Measurements from ENCODE around the gene ADGRE3. TPM values are rescaled to one million over a fixed set of nuclear protein-coding genes. Genes with fewer than 3 reads are reported as not detected.

ADGRE3 gene
- total RNA-seq, 1 donor from 2014 or later: not detected

- Histone ChIP-seq H3K9me3 (ENCODE audit: control insufficient read depth in 3 of 3, low read length in 3 of 3) (peaks cover 7 to 12% (median 8%) of the 10 kb centered on the region in 3 donors), H3K9ac (ENCODE audit: low read depth in 1 of 3, low read length in 3 of 3) (no peak overlapping the region), H3K4me3 (ENCODE audit: low read length in 3 of 3) (no peak overlapping the region), H3K36me3 (ENCODE audit: control insufficient read depth in 3 of 3, insufficient read depth in 3 of 3, low read length in 3 of 3) (no peaks in the 10 kb centered on the region), H3K27me3 (ENCODE audit: control insufficient read depth in 3 of 3, insufficient read depth in 3 of 3, low read length in 3 of 3) (peaks cover 3 to 16% (median 13%) of the 10 kb centered on the region in 3 donors), H3K4me1 (ENCODE audit: control insufficient read depth in 3 of 3, insufficient read depth in 3 of 3, low read length in 3 of 3) (no peaks in the 10 kb centered on the region), H3K27ac (ENCODE audit: low read depth, low read length) (no peak overlapping the region)
Observed at GRCh38 chr19:14672188-14672872, 2.3 kb downstream of the ADGRE3 start.

- no peak overlapping the region for H3K9ac ChIP-seq (ENCODE audit: low read depth in 1 of 3, low read length in 3 of 3)
- no peak overlapping the region for H3K4me3 ChIP-seq (ENCODE audit: low read length in 3 of 3)
- H3K4me1 ChIP-seq (ENCODE audit: control insufficient read depth in 3 of 3, insufficient read depth in 3 of 3, low read length in 3 of 3): no peaks in the 10 kb centered on the region
- peaks cover 7 to 12% (median 8%) of the 10 kb centered on the region in 3 donors for H3K9me3 ChIP-seq (ENCODE audit: control insufficient read depth in 3 of 3, low read length in 3 of 3)
- peaks cover 3 to 16% (median 10%) of the 10 kb centered on the region in 3 donors for H3K27me3 ChIP-seq (ENCODE audit: control insufficient read depth in 3 of 3, insufficient read depth in 3 of 3, low read length in 3 of 3)
- no peaks in the 10 kb centered on the region for H3K36me3 ChIP-seq (ENCODE audit: control insufficient read depth in 3 of 3, insufficient read depth in 3 of 3, low read length in 3 of 3)
- H3K27ac ChIP-seq (ENCODE audit: low read depth, low read length): no peak overlapping the region
Observed at GRCh38 chr19:14670408-14670807, 4.2 kb downstream of the ADGRE3 start.

GRCh38 chr19:14669940-14670339, 4.7 kb downstream of the ADGRE3 start:
- Histone ChIP-seq H3K4me1 (ENCODE audit: control insufficient read depth in 3 of 3, insufficient read depth in 3 of 3, low read length in 3 of 3) (no peaks in the 10 kb centered on the region), H3K9ac (ENCODE audit: low read depth in 1 of 3, low read length in 3 of 3) (no peak overlapping the region), H3K9me3 (ENCODE audit: control insufficient read depth in 3 of 3, low read length in 3 of 3) (peaks cover 7 to 12% (median 8%) of the 10 kb centered on the region in 3 donors), H3K27me3 (ENCODE audit: control insufficient read depth in 3 of 3, insufficient read depth in 3 of 3, low read length in 3 of 3) (peaks cover 3 to 15% (median 10%) of the 10 kb centered on the region in 3 donors), H3K27ac (ENCODE audit: low read depth, low read length) (no peak overlapping the region), H3K36me3 (ENCODE audit: control insufficient read depth in 3 of 3, insufficient read depth in 3 of 3, low read length in 3 of 3) (no peaks in the 10 kb centered on the region), H3K4me3 (ENCODE audit: low read length in 3 of 3) (no peak overlapping the region)

- Histone ChIP-seq H3K27me3 (ENCODE audit: control insufficient read depth in 3 of 3, insufficient read depth in 3 of 3, low read length in 3 of 3) (no peaks in the 10 kb centered on the region), H3K4me1 (ENCODE audit: control insufficient read depth in 3 of 3, insufficient read depth in 3 of 3, low read length in 3 of 3) (no peaks in the 10 kb centered on the region), H3K9ac (ENCODE audit: low read depth in 1 of 3, low read length in 3 of 3) (no peak overlapping the region), H3K9me3 (ENCODE audit: control insufficient read depth in 3 of 3, low read length in 3 of 3) (peaks cover 0 to 2% (median 0%) of the 10 kb centered on the region in 3 donors), H3K27ac (ENCODE audit: low read depth, low read length) (no peak overlapping the region), H3K36me3 (ENCODE audit: control insufficient read depth in 3 of 3, insufficient read depth in 3 of 3, low read length in 3 of 3) (no peaks in the 10 kb centered on the region), H3K4me3 (ENCODE audit: low read length in 3 of 3) (no peak overlapping the region)
Observed at GRCh38 chr19:14661372-14661924, 13.2 kb downstream of the ADGRE3 start.

- peaks cover 0 to 2% (median 0%) of the 10 kb centered on the region in 3 donors for H3K9me3 ChIP-seq (ENCODE audit: control insufficient read depth in 3 of 3, low read length in 3 of 3)
- H3K27me3 ChIP-seq (ENCODE audit: control insufficient read depth in 3 of 3, insufficient read depth in 3 of 3, low read length in 3 of 3): no peaks in the 10 kb centered on the region
- no peak overlapping the region for H3K9ac ChIP-seq (ENCODE audit: low read depth in 1 of 3, low read length in 3 of 3)
- H3K4me3 ChIP-seq (ENCODE audit: low read length in 3 of 3): no peak overlapping the region
- H3K27ac ChIP-seq (ENCODE audit: low read depth, low read length): no peak overlapping the region
- no peaks in the 10 kb centered on the region for H3K4me1 ChIP-seq (ENCODE audit: control insufficient read depth in 3 of 3, insufficient read depth in 3 of 3, low read length in 3 of 3)
- no peaks in the 10 kb centered on the region for H3K36me3 ChIP-seq (ENCODE audit: control insufficient read depth in 3 of 3, insufficient read depth in 3 of 3, low read length in 3 of 3)
Observed at GRCh38 chr19:14659874-14660489, 14.7 kb downstream of the ADGRE3 start.

- no peaks in the 10 kb centered on the region for H3K36me3 ChIP-seq (ENCODE audit: control insufficient read depth in 3 of 3, insufficient read depth in 3 of 3, low read length in 3 of 3)
- H3K27ac ChIP-seq (ENCODE audit: low read depth, low read length): no peak overlapping the region
- H3K4me1 ChIP-seq (ENCODE audit: control insufficient read depth in 3 of 3, insufficient read depth in 3 of 3, low read length in 3 of 3): no peaks in the 10 kb centered on the region
- no peaks in the 10 kb centered on the region for H3K27me3 ChIP-seq (ENCODE audit: control insufficient read depth in 3 of 3, insufficient read depth in 3 of 3, low read length in 3 of 3)
- H3K4me3 ChIP-seq (ENCODE audit: low read length in 3 of 3): no peak overlapping the region
- H3K9me3 ChIP-seq (ENCODE audit: control insufficient read depth in 3 of 3, low read length in 3 of 3): no peaks in the 10 kb centered on the region
- H3K9ac ChIP-seq (ENCODE audit: low read depth in 1 of 3, low read length in 3 of 3): no peak overlapping the region
Observed at GRCh38 chr19:14655726-14656125, 18.9 kb downstream of the ADGRE3 start.

GRCh38 chr19:14654786-14655560, 19.7 kb downstream of the ADGRE3 start:
- Histone ChIP-seq H3K9me3 (ENCODE audit: control insufficient read depth in 3 of 3, low read length in 3 of 3) (no peaks in the 10 kb centered on the region), H3K4me1 (ENCODE audit: control insufficient read depth in 3 of 3, insufficient read depth in 3 of 3, low read length in 3 of 3) (no peaks in the 10 kb centered on the region), H3K9ac (ENCODE audit: low read depth in 1 of 3, low read length in 3 of 3) (no peak overlapping the region), H3K4me3 (ENCODE audit: low read length in 3 of 3) (no peak overlapping the region), H3K27me3 (ENCODE audit: control insufficient read depth in 3 of 3, insufficient read depth in 3 of 3, low read length in 3 of 3) (no peaks in the 10 kb centered on the region), H3K27ac (ENCODE audit: low read depth, low read length) (no peak overlapping the region), H3K36me3 (ENCODE audit: control insufficient read depth in 3 of 3, insufficient read depth in 3 of 3, low read length in 3 of 3) (no peaks in the 10 kb centered on the region)

- H3K27me3 ChIP-seq (ENCODE audit: control insufficient read depth in 3 of 3, insufficient read depth in 3 of 3, low read length in 3 of 3): no peaks in the 10 kb centered on the region
- no peaks in the 10 kb centered on the region for H3K9me3 ChIP-seq (ENCODE audit: control insufficient read depth in 3 of 3, low read length in 3 of 3)
- no peaks in the 10 kb centered on the region for H3K36me3 ChIP-seq (ENCODE audit: control insufficient read depth in 3 of 3, insufficient read depth in 3 of 3, low read length in 3 of 3)
- H3K4me1 ChIP-seq (ENCODE audit: control insufficient read depth in 3 of 3, insufficient read depth in 3 of 3, low read length in 3 of 3): no peaks in the 10 kb centered on the region
- H3K27ac ChIP-seq (ENCODE audit: low read depth, low read length): no peak overlapping the region
- no peak overlapping the region for H3K4me3 ChIP-seq (ENCODE audit: low read length in 3 of 3)
- no peak overlapping the region for H3K9ac ChIP-seq (ENCODE audit: low read depth in 1 of 3, low read length in 3 of 3)
Observed at GRCh38 chr19:14650161-14650560, 24.5 kb downstream of the ADGRE3 start.

- H3K9ac ChIP-seq (ENCODE audit: low read depth in 1 of 3, low read length in 3 of 3): no peak overlapping the region
- H3K9me3 ChIP-seq (ENCODE audit: control insufficient read depth in 3 of 3, low read length in 3 of 3): no peaks in the 10 kb centered on the region
- H3K27me3 ChIP-seq (ENCODE audit: control insufficient read depth in 3 of 3, insufficient read depth in 3 of 3, low read length in 3 of 3): no peaks in the 10 kb centered on the region
- H3K4me3 ChIP-seq (ENCODE audit: low read length in 3 of 3): no peak overlapping the region
- no peak overlapping the region for H3K27ac ChIP-seq (ENCODE audit: low read depth, low read length)
- no peaks in the 10 kb centered on the region for H3K36me3 ChIP-seq (ENCODE audit: control insufficient read depth in 3 of 3, insufficient read depth in 3 of 3, low read length in 3 of 3)
- no peaks in the 10 kb centered on the region for H3K4me1 ChIP-seq (ENCODE audit: control insufficient read depth in 3 of 3, insufficient read depth in 3 of 3, low read length in 3 of 3)
Observed at GRCh38 chr19:14649020-14649419, 25.6 kb downstream of the ADGRE3 start.

- Histone ChIP-seq H3K27ac (ENCODE audit: low read depth, low read length) (no peak overlapping the region), H3K27me3 (ENCODE audit: control insufficient read depth in 3 of 3, insufficient read depth in 3 of 3, low read length in 3 of 3) (no peaks in the 10 kb centered on the region), H3K4me1 (ENCODE audit: control insufficient read depth in 3 of 3, insufficient read depth in 3 of 3, low read length in 3 of 3) (no peaks in the 10 kb centered on the region), H3K4me3 (ENCODE audit: low read length in 3 of 3) (no peak overlapping the region), H3K9me3 (ENCODE audit: control insufficient read depth in 3 of 3, low read length in 3 of 3) (no peaks in the 10 kb centered on the region), H3K9ac (ENCODE audit: low read depth in 1 of 3, low read length in 3 of 3) (no peak overlapping the region), H3K36me3 (ENCODE audit: control insufficient read depth in 3 of 3, insufficient read depth in 3 of 3, low read length in 3 of 3) (no peaks in the 10 kb centered on the region)
Observed at GRCh38 chr19:14648506-14648905, 26.1 kb downstream of the ADGRE3 start.
